ENCODE results near the gene KRTAP10-8.
"Not testable (repeated sequence)": the region's sequence is repeated elsewhere in the genome, so short reads cannot be mapped to it uniquely, and the experiment has no call there.

Gene KRTAP10-8

GRCh38 chr21:44647222-44647552 is 35.3 kb downstream of the KRTAP10-8 start:
- no peak for DNase-seq

- no peak for DNase-seq
These were observed 36.9 kb downstream of the KRTAP10-8 start for GRCh38 chr21:44648557-44649311.

GRCh38 chr21:44649521-44650100 is 37.7 kb downstream of the KRTAP10-8 start:
- DNase-seq: no peak

GRCh38 chr21:44650265-44650972 is 38.5 kb downstream of the KRTAP10-8 start:
- no peak for DNase-seq

- DNase-seq: no peak
These were observed 39.2 kb downstream of the KRTAP10-8 start for GRCh38 chr21:44650973-44651675.

GRCh38 chr21:44653123-44653522 is 41.2 kb downstream of the KRTAP10-8 start:
- no peak for DNase-seq

GRCh38 chr21:44653656-44654575 is 42.0 kb downstream of the KRTAP10-8 start:
- DNase-seq: peak; percentile 5

GRCh38 chr21:44654576-44655175 is 42.8 kb downstream of the KRTAP10-8 start, which contains the start of gene KRTAP12-4:
Gene KRTAP12-4, minus strand, starts transcription at chr21:44654659. Its CDS starts 45 bp downstream, at chr21:44654614.
- DNase-seq: no peak

- no peak for DNase-seq
These were observed 45.0 kb downstream of the KRTAP10-8 start for GRCh38 chr21:44656868-44657267.

- DNase-seq: no peak
These were observed 46.0 kb downstream of the KRTAP10-8 start, which contains the start of gene KRTAP12-3 for GRCh38 chr21:44657635-44658540. Gene KRTAP12-3, plus strand, starts transcription at chr21:44657932. Its CDS starts 48 bp downstream, at chr21:44657980.

- no peak for DNase-seq
These were observed 46.6 kb downstream of the KRTAP10-8 start for GRCh38 chr21:44658541-44658910.

GRCh38 chr21:44658913-44659595 is 47.2 kb downstream of the KRTAP10-8 start:
- DNase-seq: no peak

GRCh38 chr21:44661567-44661966 is 49.7 kb downstream of the KRTAP10-8 start:
- not testable (repeated sequence) for DNase-seq

All from SHP77 treated with DMSO at 0.1 percent for 48 hours (cell line).